ENCODE measurements around the gene ZBTB7C.
"Not testable (repeated sequence)": the region's sequence is repeated elsewhere in the genome, so short reads cannot be mapped to it uniquely, and the experiment has no call there.

ZBTB7C gene

GRCh38 chr18:48408727-48409590 lies at the start of gene ZBTB7C:
ZBTB7C (minus strand) TSS chr18:48409383.
- peak; percentile 6 for DNase-seq

DNA sequence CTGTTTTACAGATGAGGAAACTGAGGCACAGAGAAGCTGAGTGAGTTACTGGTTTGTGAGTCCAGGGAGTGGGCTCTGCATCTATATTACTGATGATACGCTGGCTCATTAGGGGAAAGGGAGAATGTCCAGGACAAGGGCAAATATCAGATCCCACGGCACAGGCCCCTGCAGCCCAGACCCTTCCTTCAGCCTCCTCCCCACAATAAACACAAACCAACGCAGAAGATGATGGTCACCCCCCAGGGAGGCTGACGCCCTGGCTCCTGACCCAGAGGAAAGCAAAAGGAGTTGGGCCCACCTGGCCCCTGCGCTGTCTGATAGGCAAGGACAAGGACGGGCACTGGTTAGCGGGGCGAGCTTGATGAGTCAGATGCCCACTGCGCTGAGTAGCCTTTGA lies 47.7 kb upstream of the ZBTB7C start:
- no peak for DNase-seq

GRCh38 chr18:48455555-48456478 lies 46.6 kb upstream of the ZBTB7C start:
- DNase-seq = no peak

DNA sequence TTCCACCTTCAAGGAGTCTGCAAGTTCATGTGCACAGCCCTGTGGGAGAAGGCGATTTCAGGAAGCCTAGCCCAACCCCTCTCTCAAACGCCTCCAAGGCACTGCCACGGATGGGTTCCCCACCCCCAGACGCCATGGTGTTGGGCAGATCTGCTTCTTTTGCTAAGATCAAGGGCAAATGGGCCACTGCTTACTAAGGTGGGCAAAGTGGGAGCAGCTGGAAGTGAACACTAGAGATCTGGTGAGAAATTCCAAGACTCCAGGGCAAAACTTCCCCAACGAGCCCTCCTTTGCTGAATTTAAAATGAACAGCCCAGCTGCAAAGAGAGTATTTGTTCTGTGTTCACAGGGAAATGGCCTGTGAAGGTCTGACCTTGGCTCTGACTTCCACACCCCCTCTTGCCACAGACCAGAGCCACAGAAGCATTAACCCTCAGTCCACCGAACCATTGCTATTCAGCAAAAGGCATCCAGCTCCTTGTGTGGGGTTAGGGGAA lies 45.1 kb upstream of the ZBTB7C start:
- DNase-seq = no peak

DNA sequence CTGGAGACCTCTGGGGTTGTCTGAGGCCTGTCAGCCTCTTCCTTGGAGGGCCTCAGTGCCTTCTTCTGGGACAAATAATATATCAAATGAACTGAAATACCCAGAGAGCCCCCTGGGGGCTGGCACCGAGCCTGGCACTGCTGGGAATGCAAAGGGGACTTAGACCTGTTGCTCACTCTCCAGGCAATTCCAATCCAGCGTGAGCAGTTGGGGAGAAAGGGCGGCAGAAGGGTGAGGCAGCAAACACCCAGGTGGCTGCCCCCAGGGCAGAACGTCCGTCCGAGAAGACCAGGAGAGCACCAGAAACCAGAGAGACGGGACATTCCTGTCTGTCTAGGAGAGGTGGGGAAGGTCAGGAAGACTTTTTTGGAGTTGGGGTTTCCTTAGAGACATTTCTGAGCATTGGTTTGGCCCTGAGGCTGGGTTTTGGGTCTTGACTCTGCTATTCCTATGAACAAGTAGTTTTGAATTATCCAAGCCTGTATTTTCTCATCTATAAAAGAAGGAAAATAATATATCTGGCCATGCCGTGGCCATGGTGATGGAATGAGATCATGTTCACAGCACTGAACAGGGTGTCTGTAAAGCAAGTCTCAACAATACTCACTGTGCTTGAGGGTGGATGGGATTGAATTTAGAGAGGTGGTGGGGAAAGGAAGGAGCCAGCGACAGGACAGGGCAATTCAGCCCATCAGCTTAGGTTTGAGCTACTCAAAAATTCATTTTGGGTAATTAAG lies 44.3 kb upstream of the ZBTB7C start:
- no peak for DNase-seq

DNA sequence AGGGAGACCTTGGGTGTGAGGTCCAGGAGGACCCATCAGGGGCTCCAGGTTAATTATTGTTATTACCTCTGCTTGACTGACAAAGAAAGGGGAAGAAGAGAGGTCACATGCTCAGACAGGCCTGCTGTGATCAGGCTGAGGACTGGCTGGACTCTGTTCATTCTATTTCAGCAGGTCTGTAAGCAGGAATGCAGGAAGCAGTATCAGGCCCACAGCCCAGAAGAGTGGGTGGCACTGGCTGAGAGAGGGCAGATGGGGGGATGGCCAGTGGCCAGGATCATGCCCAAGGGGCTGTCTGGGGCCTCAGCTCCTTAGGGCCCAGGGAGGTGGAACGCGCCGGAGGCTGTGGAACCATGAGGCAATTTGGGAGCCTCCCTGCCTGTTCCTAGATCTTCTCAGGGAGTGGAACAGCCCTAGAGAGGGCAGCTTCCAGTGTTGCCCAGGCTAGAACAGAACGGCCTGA lies 43.7 kb upstream of the ZBTB7C start:
- no peak for DNase-seq

- DNase-seq = no peak
Measured at GRCh38 chr18:48450685-48451084, 41.5 kb upstream of the ZBTB7C start.

GRCh38 chr18:48446582-48447225 lies 37.5 kb upstream of the ZBTB7C start:
- peak; percentile 88 for DNase-seq

DNA sequence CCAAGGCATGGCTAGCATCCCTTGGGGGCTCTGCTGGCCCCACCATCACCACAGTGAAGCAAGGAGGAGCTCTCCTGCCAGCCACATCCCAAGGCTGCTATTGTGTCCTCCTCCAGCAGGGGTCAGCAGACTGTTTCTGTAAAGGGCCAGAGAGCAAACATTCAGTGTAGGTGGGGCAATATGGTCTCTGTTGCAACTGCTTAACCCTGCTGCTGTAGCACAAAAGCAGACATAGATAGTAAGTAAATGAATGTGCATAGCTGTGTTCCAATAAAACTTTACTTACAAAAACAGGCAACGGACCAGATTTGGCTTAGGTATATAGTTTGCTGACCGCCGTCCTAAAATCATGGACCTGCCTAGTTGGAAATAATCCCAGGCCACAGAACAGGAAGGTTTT lies 36.4 kb upstream of the ZBTB7C start:
- DNase-seq = peak; percentile 39

DNA sequence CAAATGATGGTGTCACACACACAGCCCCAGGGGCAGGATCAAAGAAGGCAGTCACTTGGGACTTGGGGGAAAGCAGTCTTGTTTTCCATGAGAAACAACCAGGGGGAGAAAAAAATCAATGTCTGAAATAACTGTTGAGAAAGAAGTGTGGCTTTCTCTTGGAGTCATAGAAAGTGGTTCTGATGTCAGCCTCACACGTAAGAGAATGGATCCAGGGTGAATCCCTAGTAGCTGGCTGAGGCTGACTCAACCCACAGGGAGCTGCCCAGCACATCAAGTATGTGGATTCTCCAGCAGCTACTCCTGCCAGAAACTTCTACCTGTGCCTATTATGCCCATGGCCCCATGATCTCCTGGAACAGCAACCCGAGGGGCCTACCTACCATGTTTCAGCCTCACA lies 33.6 kb upstream of the ZBTB7C start:
- DNase-seq = no peak

- peak; percentile 9 for DNase-seq
Measured at GRCh38 chr18:48441405-48441881, 32.3 kb upstream of the ZBTB7C start.

DNA sequence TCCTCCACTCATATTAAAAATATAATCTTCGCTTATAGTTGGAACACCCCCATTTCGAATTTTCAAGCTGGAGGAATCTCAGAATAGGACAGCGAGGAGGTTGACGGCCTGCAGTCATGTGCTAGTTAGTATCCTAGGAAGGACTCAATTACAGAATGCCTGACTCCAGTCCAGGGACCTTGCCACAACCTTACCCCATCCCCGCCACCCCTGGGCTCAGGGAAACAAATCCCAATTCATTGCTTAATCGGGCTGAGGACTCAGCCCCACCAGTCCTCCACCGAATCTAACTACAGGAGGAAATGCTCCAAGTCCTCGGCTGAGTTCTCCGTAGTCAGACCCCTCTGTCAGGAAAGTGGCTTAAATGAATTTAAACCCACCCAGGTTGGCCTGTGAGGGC lies 31.7 kb upstream of the ZBTB7C start:
- DNase-seq = no peak

DNA sequence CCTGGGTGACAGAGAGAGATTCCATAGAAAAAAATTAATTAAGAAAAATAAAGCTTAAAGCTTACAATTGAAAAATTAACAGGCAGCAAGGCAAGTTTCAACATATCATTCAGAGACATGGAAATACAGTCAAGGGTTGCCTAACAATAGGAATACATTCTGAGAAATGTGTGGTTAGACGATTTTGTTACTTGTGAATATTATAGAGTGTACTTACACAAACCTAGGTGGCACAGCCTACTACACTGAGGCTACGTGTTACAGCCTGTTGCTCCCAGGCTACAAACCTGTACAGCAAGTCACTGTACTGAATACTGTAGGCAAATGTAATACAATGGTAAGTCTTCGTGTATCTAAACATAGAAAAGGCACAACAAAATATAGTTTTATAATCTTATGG lies 27.7 kb upstream of the ZBTB7C start:
- DNase-seq = no peak

DNA sequence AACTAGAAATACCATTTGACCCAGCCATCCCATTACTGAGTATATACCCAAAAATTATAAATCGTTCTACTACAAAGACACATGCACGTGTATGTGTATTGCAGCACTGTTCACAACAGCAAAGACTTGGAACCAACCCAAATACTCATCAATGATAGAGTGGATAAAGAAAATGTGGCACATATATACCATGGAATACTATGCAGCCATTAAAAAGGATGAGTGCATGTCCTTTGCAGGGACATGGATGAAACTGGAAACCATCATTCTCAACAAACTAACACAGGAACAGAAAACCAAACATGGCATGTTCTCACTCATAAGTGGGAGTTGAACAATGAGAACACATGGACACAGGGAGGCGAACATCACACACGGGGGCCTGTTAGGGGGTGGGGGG lies 25.2 kb upstream of the ZBTB7C start:
- not testable (repeated sequence) for DNase-seq

DNA sequence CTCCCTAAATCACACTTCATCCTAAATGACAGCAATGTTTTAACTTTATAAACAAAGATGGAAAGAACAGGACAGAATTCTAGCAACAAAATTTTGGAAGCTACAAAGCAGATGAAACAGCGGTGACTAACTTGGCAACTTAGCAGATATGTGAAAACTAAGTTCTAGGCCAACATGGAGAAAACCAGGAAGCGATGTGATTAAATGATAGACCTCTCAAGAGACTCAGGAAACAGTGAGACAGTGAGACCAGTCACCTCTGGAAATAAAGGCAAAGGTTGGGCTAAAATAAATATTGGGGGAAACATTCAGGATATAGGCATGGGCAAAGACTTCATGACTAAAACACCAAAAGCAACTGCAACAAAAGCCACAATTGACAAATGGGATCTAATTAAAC lies 24.4 kb upstream of the ZBTB7C start:
- DNase-seq = no peak

DNA sequence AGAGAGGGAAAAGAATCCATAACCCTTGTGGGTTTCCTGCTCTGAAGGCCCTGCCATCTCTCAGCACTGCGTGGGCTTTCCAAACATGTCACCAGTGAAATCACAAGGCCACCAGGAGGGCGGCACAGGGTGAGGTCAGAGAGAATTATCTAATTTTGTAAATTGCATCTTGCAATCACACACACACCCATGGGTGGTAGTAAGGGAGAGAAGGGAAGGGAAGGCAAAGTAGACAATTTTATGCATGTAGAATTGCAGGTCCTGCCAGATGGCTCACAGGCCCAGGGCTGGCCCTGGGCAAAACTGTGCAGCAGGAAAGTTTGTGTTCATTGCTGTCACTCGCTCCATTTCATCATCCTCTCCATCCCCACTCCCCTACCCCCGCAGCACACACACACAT lies 21.0 kb upstream of the ZBTB7C start:
- no peak for DNase-seq

GRCh38 chr18:48428475-48429177 lies 19.4 kb upstream of the ZBTB7C start:
- no peak for DNase-seq

GRCh38 chr18:48422947-48423378 lies 13.8 kb upstream of the ZBTB7C start:
- DNase-seq = no peak

DNA sequence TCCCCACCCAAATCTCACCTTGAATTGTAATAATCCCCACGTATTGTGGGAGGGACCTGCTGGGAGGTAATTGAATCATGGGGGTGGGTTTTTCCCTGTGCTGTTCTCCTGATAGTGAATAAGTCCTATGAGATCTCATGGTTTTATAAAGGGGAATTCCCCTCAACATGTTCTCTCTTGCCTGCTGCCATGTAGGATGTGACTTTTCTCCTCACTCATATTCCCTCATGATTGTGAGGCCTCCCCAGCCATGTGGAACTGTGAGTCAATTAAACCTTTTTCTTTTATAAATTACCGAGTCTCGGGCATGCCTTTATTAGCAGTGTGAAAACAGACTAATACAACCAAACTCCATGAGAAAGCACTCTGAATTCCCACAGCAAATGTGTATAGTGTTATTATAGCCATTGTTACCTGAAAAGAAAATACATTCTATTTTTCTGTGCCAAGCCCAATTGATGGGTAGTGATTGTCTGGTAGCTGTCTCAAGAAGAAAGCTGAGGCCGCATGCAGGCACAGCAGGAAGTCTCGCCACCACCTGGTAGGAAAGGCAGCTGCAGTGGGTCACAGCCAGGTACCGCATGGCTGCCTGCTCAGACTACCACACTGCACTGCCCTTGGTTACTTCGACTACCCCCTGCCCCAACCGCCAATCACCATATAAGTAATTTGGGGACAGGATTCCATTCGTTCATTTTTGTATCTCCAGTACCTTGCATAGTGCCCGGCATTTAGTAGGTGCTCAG lies 10.3 kb upstream of the ZBTB7C start:
- DNase-seq = no peak

- DNase-seq = peak; percentile 24
Measured at GRCh38 chr18:48418539-48419276, 9.5 kb upstream of the ZBTB7C start.

Measured in DMS153 (cell line).